ENCODE results near the gene ATE1. TPM values are rescaled to one million over a fixed set of nuclear protein-coding genes. Genes with fewer than 3 reads are reported as not detected.

Gene ATE1
- total RNA-seq, 1 experiment from 2014 or later, result 18.7 TPM

DNA sequence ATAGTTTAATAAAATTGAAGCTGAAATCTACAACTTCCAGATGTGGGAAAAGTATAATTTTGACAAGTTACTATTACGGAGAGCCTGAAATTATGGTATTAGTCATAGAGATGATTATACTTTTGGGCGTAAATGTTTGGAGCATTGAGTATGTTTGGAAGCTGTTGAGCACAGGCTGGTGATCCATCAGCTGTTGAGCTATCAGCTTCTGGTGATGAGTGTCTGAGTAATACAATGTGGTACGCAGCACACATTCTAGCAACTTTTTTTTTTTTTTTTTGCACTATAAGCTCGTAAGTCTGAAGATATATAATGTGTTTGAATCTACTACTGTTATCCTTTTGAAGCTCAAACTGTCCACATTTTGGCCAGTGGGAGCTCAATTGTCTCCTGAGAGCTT lies 123.4 kb downstream of the ATE1 start:
- no peak for DNase-seq
- BruUV-seq (replicated peaks), result no TSS peak
- no peaks in the 10 kb centered on the region for H3K36me3 Mint-ChIP-seq (ENCODE audit: insufficient read depth, unreplicated experiment)
- H3K27ac Mint-ChIP-seq (ENCODE audit: unreplicated experiment), result no peak overlapping the region
- H3K4me3 Mint-ChIP-seq (ENCODE audit: low read depth, unreplicated experiment), result no peak overlapping the region
- CTCF ChIA-PET, result no interaction called here
- H3K9me3 Mint-ChIP-seq (ENCODE audit: low read depth, unreplicated experiment), result no peaks in the 10 kb centered on the region
- TF ChIP-seq, protein P1, sequence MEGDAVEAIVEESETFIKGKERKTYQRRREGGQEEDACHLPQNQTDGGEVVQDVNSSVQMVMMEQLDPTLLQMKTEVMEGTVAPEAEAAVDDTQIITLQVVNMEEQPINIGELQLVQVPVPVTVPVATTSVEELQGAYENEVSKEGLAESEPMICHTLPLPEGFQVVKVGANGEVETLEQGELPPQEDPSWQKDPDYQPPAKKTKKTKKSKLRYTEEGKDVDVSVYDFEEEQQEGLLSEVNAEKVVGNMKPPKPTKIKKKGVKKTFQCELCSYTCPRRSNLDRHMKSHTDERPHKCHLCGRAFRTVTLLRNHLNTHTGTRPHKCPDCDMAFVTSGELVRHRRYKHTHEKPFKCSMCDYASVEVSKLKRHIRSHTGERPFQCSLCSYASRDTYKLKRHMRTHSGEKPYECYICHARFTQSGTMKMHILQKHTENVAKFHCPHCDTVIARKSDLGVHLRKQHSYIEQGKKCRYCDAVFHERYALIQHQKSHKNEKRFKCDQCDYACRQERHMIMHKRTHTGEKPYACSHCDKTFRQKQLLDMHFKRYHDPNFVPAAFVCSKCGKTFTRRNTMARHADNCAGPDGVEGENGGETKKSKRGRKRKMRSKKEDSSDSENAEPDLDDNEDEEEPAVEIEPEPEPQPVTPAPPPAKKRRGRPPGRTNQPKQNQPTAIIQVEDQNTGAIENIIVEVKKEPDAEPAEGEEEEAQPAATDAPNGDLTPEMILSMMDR (IDR thresholded peaks at IDR 0.05; ENCODE audit: unreplicated experiment), result no peak
- no peaks in the 10 kb centered on the region for H3K4me1 Mint-ChIP-seq (ENCODE audit: low read depth, unreplicated experiment)
- H3K27me3 Mint-ChIP-seq (ENCODE audit: unreplicated experiment), result no peaks in the 10 kb centered on the region
- intact Hi-C loops (cut with micrococcal nuclease; ENCODE audit: unreplicated experiment), result no loop called here

DNA sequence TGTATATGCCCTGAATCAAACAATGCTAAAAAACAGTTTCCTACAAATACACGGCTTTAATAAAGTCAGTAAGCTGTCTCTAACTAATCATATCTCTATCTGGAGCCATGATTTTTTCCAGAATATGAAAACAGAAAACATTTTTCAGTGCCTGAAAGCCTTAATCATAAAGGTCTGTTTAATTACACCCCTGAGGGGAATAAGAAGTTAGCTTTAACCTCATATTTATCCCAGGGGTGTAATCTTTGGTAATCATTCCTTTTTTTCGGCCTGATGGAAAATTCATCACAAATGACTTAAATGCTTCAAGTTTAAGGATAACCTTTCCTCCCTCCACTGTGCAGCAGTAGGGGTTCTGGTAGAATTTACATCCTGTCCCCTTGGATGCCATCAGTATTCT lies 124.2 kb downstream of the ATE1 start:
- no peaks in the 10 kb centered on the region for H3K4me1 Mint-ChIP-seq (ENCODE audit: low read depth, unreplicated experiment)
- H3K4me3 Mint-ChIP-seq (ENCODE audit: low read depth, unreplicated experiment), result no peak overlapping the region
- TF ChIP-seq, protein P1 (IDR thresholded peaks at IDR 0.05; ENCODE audit: unreplicated experiment), result no peak
- no peak overlapping the region for H3K27ac Mint-ChIP-seq (ENCODE audit: unreplicated experiment)
- no peak for DNase-seq
- no peaks in the 10 kb centered on the region for H3K27me3 Mint-ChIP-seq (ENCODE audit: unreplicated experiment)
- intact Hi-C loops (cut with micrococcal nuclease; ENCODE audit: unreplicated experiment), result no loop called here
- CTCF ChIA-PET, result no interaction called here
- BruUV-seq (replicated peaks), result no TSS peak
- H3K9me3 Mint-ChIP-seq (ENCODE audit: low read depth, unreplicated experiment), result no peaks in the 10 kb centered on the region
- H3K36me3 Mint-ChIP-seq (ENCODE audit: insufficient read depth, unreplicated experiment), result no peaks in the 10 kb centered on the region

DNA sequence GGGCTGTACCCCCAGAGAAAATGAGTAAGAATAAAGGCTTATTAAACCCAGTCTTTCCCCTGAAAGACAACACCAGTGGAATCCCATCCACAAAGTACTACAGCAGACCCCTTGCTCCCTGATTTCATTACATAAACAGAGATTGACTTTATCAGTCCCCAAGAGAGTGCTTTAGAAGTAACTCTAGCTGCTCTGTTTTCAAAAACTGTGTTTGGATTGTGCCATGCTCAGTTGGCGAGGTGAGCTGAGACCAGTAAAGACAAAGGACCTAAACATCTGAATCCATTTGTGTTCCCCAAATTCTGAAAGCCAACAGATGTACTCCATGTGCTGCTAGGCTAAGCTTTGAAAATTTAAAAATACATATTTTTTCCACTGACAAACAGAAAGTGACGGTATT lies 127.0 kb downstream of the ATE1 start:
- no peaks in the 10 kb centered on the region for H3K27me3 Mint-ChIP-seq (ENCODE audit: unreplicated experiment)
- intact Hi-C loops (cut with micrococcal nuclease; ENCODE audit: unreplicated experiment), result no loop called here
- BruUV-seq (replicated peaks), result no TSS peak
- H3K9me3 Mint-ChIP-seq (ENCODE audit: low read depth, unreplicated experiment), result no peaks in the 10 kb centered on the region
- DNase-seq, result no peak
- H3K27ac Mint-ChIP-seq (ENCODE audit: unreplicated experiment), result no peak overlapping the region
- no peak overlapping the region for H3K4me3 Mint-ChIP-seq (ENCODE audit: low read depth, unreplicated experiment)
- H3K36me3 Mint-ChIP-seq (ENCODE audit: insufficient read depth, unreplicated experiment), result no peaks in the 10 kb centered on the region
- TF ChIP-seq, protein P1 (IDR thresholded peaks at IDR 0.05; ENCODE audit: unreplicated experiment), result no peak
- no peaks in the 10 kb centered on the region for H3K4me1 Mint-ChIP-seq (ENCODE audit: low read depth, unreplicated experiment)
- CTCF ChIA-PET, result no interaction called here

DNA sequence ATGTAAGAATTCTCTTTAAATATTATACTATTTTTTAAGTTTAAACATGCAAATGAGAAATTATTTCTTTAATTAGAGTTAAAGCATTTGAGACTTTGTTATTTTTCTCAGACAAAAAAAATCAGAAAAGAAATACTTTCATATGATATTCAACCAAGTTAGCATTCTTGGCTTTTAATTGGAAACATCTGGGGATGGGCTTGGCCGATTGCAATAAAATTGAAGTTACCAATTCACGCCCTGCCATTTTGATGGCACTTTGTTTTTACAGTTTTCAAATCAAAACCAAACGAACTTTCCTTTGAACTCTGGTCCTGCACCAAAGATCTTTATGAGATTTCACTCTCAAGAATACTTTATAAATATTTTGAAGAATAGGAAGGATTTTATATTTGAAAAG lies 127.7 kb downstream of the ATE1 start:
- Mint-ChIP-seq H3K27me3 (ENCODE audit: unreplicated experiment) (no peaks in the 10 kb centered on the region), H3K36me3 (ENCODE audit: insufficient read depth, unreplicated experiment) (no peaks in the 10 kb centered on the region), H3K4me3 (ENCODE audit: low read depth, unreplicated experiment) (no peak overlapping the region), H3K9me3 (ENCODE audit: low read depth, unreplicated experiment) (no peaks in the 10 kb centered on the region), H3K4me1 (ENCODE audit: low read depth, unreplicated experiment) (no peaks in the 10 kb centered on the region), H3K27ac (ENCODE audit: unreplicated experiment) (no peak overlapping the region)
- TF ChIP-seq, protein P1 (IDR thresholded peaks at IDR 0.05; ENCODE audit: unreplicated experiment), result no peak
- no peak for DNase-seq
- no TSS peak for BruUV-seq (replicated peaks)
- CTCF ChIA-PET, result no interaction called here
- intact Hi-C loops (cut with micrococcal nuclease; ENCODE audit: unreplicated experiment), result no loop called here

DNA sequence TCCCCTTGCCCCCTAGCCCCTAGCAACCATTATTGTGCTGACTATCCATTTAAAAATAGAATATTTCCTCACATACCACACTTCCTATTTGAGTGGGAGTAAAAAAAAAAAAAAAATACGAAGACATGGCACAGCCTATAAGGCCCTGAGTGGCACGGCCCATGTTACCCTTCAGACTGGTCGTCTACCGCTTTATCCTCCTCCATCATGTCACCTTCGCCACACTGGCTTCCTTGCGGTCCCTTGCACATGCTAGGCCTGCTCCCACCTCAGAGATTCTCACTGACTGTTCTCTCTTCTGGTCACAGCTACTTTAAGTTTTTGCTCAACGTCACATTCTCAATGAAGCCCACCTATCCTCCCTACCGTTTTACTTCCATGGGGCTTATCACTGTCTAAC lies 130.3 kb downstream of the ATE1 start:
- TF ChIP-seq, protein P1 (IDR thresholded peaks at IDR 0.05; ENCODE audit: unreplicated experiment), result no peak
- intact Hi-C loops (cut with micrococcal nuclease; ENCODE audit: unreplicated experiment), result no loop called here
- CTCF ChIA-PET, result no interaction called here
- Mint-ChIP-seq H3K4me3 (ENCODE audit: low read depth, unreplicated experiment) (no peak overlapping the region), H3K9me3 (ENCODE audit: low read depth, unreplicated experiment) (no peaks in the 10 kb centered on the region), H3K4me1 (ENCODE audit: low read depth, unreplicated experiment) (no peaks in the 10 kb centered on the region), H3K36me3 (ENCODE audit: insufficient read depth, unreplicated experiment) (no peaks in the 10 kb centered on the region), H3K27ac (ENCODE audit: unreplicated experiment) (no peak overlapping the region), H3K27me3 (ENCODE audit: unreplicated experiment) (no peaks in the 10 kb centered on the region)
- no TSS peak for BruUV-seq (replicated peaks)
- DNase-seq, result no peak

All from Calu3 (cell line).